Liver (tissue), 9 donors: ENCODE measurements around the gene TLE5. TPM values are rescaled to one million over a fixed set of nuclear protein-coding genes. Genes with fewer than 3 reads are reported as not detected.

Source experiments
- DNase-seq: peaks from one replicate; pipeline ENCODE4 v3.0.0-alpha.2; 2017; ENCODE audit warnings: low spot score
- H3K27ac ChIP-seq, 2 donors: one replicate each; pipeline ENCODE4 v1.7.0; 2013; ENCODE audit warnings: inconsistent platforms in 2 of 2, low read length in 2 of 2, control low read depth in 1 of 2, low read depth in 1 of 2, mild to moderate bottlenecking in 1 of 2
- H3K27me3 ChIP-seq, 4 donors: one replicate each; pipeline versions ENCODE4 v1.6.1 to v1.7.0; 2013; ENCODE audit warnings: low read length in 3 of 4, inconsistent platforms in 1 of 4, mild to moderate bottlenecking in 1 of 4, moderate library complexity in 1 of 4; ENCODE audit not compliant: control insufficient read depth in 4 of 4, insufficient read depth in 4 of 4
- H3K36me3 ChIP-seq, 4 donors: one replicate each; pipeline versions ENCODE4 v1.6.1 to v1.7.0; 2013; ENCODE audit warnings: low read length in 3 of 4, mild to moderate bottlenecking in 3 of 4, low read depth in 1 of 4, moderate library complexity in 1 of 4; ENCODE audit not compliant: control insufficient read depth in 4 of 4, insufficient read depth in 3 of 4
- H3K4me1 ChIP-seq, 4 donors: one replicate each; pipeline versions ENCODE4 v1.6.1 to v1.7.0; 2013; ENCODE audit warnings: low read length in 3 of 4, mild to moderate bottlenecking in 3 of 4, moderate library complexity in 1 of 4; ENCODE audit not compliant: control insufficient read depth in 4 of 4, insufficient read depth in 4 of 4
- H3K4me3 ChIP-seq, 3 donors: one replicate each; pipeline versions ENCODE4 v1.6.1 to v1.7.0; 2013; ENCODE audit warnings: low read length in 3 of 3, control low read depth in 1 of 3, low read depth in 1 of 3, mild to moderate bottlenecking in 1 of 3
- H3K9ac ChIP-seq, 2 donors: one replicate each; pipeline ENCODE4 v1.7.0; 2013; ENCODE audit warnings: low read length in 2 of 2, mild to moderate bottlenecking in 2 of 2, moderate library complexity in 2 of 2, control low read depth in 1 of 2, low read depth in 1 of 2
- H3K9me3 ChIP-seq, 4 donors: one replicate each; pipeline versions ENCODE4 v1.6.1 to v1.7.0; 2013; ENCODE audit warnings: low read length in 3 of 4; ENCODE audit not compliant: control insufficient read depth in 4 of 4
- ATF3 ChIP-seq: IDR thresholded peaks from 2 replicates; pipeline ENCODE4 v1.6.1; 2016; ENCODE audit warnings: antibody characterized with exemption
- CTCF ChIP-seq: fragments of 150-350 bp; IDR thresholded peaks from 2 replicates; pipeline ENCODE4 v1.5.1; 2017; ENCODE audit warnings: improper control_type of control experiment, low read depth, low read length; ENCODE audit not compliant: missing input control
- EGR1 ChIP-seq, 2 donors: IDR thresholded peaks; 2 replicates each; pipeline ENCODE4 v1.6.1; 2016 to 2018; ENCODE audit warnings: antibody characterized with exemption in 2 of 2, low read depth in 2 of 2
- FOXA1 ChIP-seq: IDR thresholded peaks from 2 replicates; pipeline ENCODE4 v1.6.1; 2016; ENCODE audit warnings: antibody characterized with exemption
- FOXA2 ChIP-seq: IDR thresholded peaks from 2 replicates; pipeline ENCODE4 v1.6.1; 2016; ENCODE audit warnings: antibody characterized with exemption
- GABPA ChIP-seq, 2 donors: IDR thresholded peaks in 1 of 2; conservative IDR thresholded peaks in 1 of 2; 2 replicates each; pipeline ENCODE4 v1.6.1; 2016; ENCODE audit warnings: antibody characterized with exemption in 2 of 2, mild to moderate bottlenecking in 1 of 2, moderate library complexity in 1 of 2
- HNF4A ChIP-seq, 2 donors: conservative IDR thresholded peaks; 2 replicates each; pipeline ENCODE4 v1.6.1; 2016; ENCODE audit warnings: antibody characterized with exemption in 2 of 2, mild to moderate bottlenecking in 2 of 2
- HNF4G ChIP-seq: IDR thresholded peaks from 2 replicates; pipeline ENCODE4 v1.6.1; 2016; ENCODE audit warnings: antibody characterized with exemption
- JUND ChIP-seq, 2 donors: IDR thresholded peaks; 2 replicates each; pipeline ENCODE4 v1.6.1; 2016; ENCODE audit warnings: antibody characterized with exemption in 2 of 2
- MAX ChIP-seq: IDR thresholded peaks from 2 replicates; pipeline ENCODE4 v1.6.1; 2016; ENCODE audit warnings: antibody characterized with exemption
- NR2F2 ChIP-seq: IDR thresholded peaks from 2 replicates; pipeline ENCODE4 v1.6.1; 2016; ENCODE audit warnings: antibody characterized with exemption
- RAD21 ChIP-seq, 2 donors: IDR thresholded peaks; 2 replicates each; pipeline ENCODE4 v1.6.1; 2016; ENCODE audit warnings: antibody characterized with exemption in 2 of 2, mild to moderate bottlenecking in 2 of 2
- REST ChIP-seq: IDR thresholded peaks from 2 replicates; pipeline ENCODE4 v1.6.1; 2016; ENCODE audit warnings: antibody characterized with exemption, mild to moderate bottlenecking
- RXRA ChIP-seq, 2 donors: IDR thresholded peaks; 2 replicates each; pipeline ENCODE4 v1.6.1; 2017 to 2018; ENCODE audit warnings: antibody characterized with exemption in 2 of 2, mild to moderate bottlenecking in 1 of 2
- SP1 ChIP-seq: IDR thresholded peaks from 2 replicates; pipeline ENCODE4 v1.6.1; 2018; ENCODE audit warnings: antibody characterized with exemption, mild to moderate bottlenecking
- TAF1 ChIP-seq: conservative IDR thresholded peaks from 2 replicates; pipeline ENCODE4 v1.6.1; 2016; ENCODE audit warnings: antibody characterized with exemption, mild to moderate bottlenecking
- YY1 ChIP-seq: IDR thresholded peaks from 2 replicates; pipeline ENCODE4 v1.6.1; 2016; ENCODE audit warnings: antibody characterized with exemption, mild to moderate bottlenecking
- ZBTB33 ChIP-seq: IDR thresholded peaks from 2 replicates; pipeline ENCODE4 v1.6.1; 2016; ENCODE audit warnings: antibody characterized with exemption
- WGBS: extraction: QIAGEN DNeasy Blood & Tissue Kit; methylation state at CpG from one replicate; pipeline ENCODE4 v1.1.7; 2013; 5-methylcytosine and 5-hydroxymethylcytosine counted together
- polyA plus RNA-seq, 2 donors: library from polyadenylated mRNA; stranded (reverse) in 1 of 2; unstranded in 1 of 2; fragments of 200-250 nt in 1 of 2; fragments of >200 nt in 1 of 2; fragmentation: Nextera tagmentation in 1 of 2; extraction: Ambion mirVana in 1 of 2; gene quantifications; one replicate each; pipeline versions ENCODE4 v1.2.1 to v1.2.3, GENCODE V29; 2013 to 2015
- total RNA-seq, 2 donors: library from RNA; depleted of rRNA; stranded (reverse); fragments of >200 nt; gene quantifications; one replicate each; pipeline ENCODE4 v1.2.3, GENCODE V29; 2014
- donor health status: healthy.
- donor health status: healthy.
- donor health status: healthy.
- donor health status: healthy.
- donor health status: healthy.

TLE5 gene
- total and polyA plus RNA-seq, 4 donors, result 47.2 to 166 (median 54.9) TPM

GRCh38 chr19:3082331-3082730, 20.0 kb upstream of the TLE5 start:
- no peaks in the 10 kb centered on the region for H3K36me3 ChIP-seq
- DNase-seq, result no peak
- H3K9ac ChIP-seq, result no peak overlapping the region
- no peak overlapping the region for H3K4me3 ChIP-seq
- no peaks in the 10 kb centered on the region for H3K9me3 ChIP-seq
- WGBS, result 96% methylated on average over 10 of the region's 10 CpGs
- H3K4me1 ChIP-seq, result no peaks in the 10 kb centered on the region
- no peaks in the 10 kb centered on the region for H3K27me3 ChIP-seq
- H3K27ac ChIP-seq, result no peak overlapping the region
- TF ChIP-seq REST, result no peak
- TF ChIP-seq TAF1, result no peak
- no peak for TF ChIP-seq ATF3
- no peak for TF ChIP-seq EGR1 (IDR thresholded peaks at IDR 0.05; ENCODE audit: low read depth in 2 of 2)
- no peak for TF ChIP-seq SP1
- no peak for TF ChIP-seq RAD21 (IDR thresholded peaks at IDR 0.05)
- TF ChIP-seq ZBTB33, result no peak

- no peak for DNase-seq
- H3K9me3 ChIP-seq, result no peaks in the 10 kb centered on the region
- H3K9ac ChIP-seq, result no peak overlapping the region
- no peaks in the 10 kb centered on the region for H3K36me3 ChIP-seq
- H3K4me1 ChIP-seq, result peaks cover 0 to 8% (median 3%) of the 10 kb centered on the region in 4 donors
- H3K27ac ChIP-seq, result no peak overlapping the region
- no peak overlapping the region for H3K4me3 ChIP-seq
- no peak for TF ChIP-seq RXRA (IDR thresholded peaks at IDR 0.05)
- no peak for TF ChIP-seq HNF4G
- no peak for TF ChIP-seq NR2F2
- TF ChIP-seq FOXA1, result no peak
- no peak for TF ChIP-seq FOXA2
- no peak for TF ChIP-seq MAX
- no peak for TF ChIP-seq SP1
- no peak for TF ChIP-seq REST
- no peak for TF ChIP-seq YY1
- no peak for TF ChIP-seq RAD21 (IDR thresholded peaks at IDR 0.05)
- TF ChIP-seq HNF4A (conservative IDR thresholded peaks at IDR 0.05), result no peak
- no peak for TF ChIP-seq GABPA (IDR thresholded peaks at IDR 0.05 in 1 of 2, conservative IDR thresholded peaks at IDR 0.05 in 1 of 2)
- TF ChIP-seq ATF3, result no peak
- TF ChIP-seq EGR1 (IDR thresholded peaks at IDR 0.05; ENCODE audit: low read depth in 2 of 2), result no peak
- no peak for TF ChIP-seq ZBTB33
- TF ChIP-seq JUND (IDR thresholded peaks at IDR 0.05), result no peak
- no peak for TF ChIP-seq CTCF
- no peak for TF ChIP-seq TAF1
- WGBS, result 59% methylated on average over 12 of the region's 12 CpGs
- H3K27me3 ChIP-seq, result no peaks in the 10 kb centered on the region
Observed at GRCh38 chr19:3080286-3080685, 18.0 kb upstream of the TLE5 start.
